ENCODE results near the gene FARP1.
A peak's percentile ranks its signal among the peaks of the same experiment; 100 is the strongest.

The FARP1 gene

DNA sequence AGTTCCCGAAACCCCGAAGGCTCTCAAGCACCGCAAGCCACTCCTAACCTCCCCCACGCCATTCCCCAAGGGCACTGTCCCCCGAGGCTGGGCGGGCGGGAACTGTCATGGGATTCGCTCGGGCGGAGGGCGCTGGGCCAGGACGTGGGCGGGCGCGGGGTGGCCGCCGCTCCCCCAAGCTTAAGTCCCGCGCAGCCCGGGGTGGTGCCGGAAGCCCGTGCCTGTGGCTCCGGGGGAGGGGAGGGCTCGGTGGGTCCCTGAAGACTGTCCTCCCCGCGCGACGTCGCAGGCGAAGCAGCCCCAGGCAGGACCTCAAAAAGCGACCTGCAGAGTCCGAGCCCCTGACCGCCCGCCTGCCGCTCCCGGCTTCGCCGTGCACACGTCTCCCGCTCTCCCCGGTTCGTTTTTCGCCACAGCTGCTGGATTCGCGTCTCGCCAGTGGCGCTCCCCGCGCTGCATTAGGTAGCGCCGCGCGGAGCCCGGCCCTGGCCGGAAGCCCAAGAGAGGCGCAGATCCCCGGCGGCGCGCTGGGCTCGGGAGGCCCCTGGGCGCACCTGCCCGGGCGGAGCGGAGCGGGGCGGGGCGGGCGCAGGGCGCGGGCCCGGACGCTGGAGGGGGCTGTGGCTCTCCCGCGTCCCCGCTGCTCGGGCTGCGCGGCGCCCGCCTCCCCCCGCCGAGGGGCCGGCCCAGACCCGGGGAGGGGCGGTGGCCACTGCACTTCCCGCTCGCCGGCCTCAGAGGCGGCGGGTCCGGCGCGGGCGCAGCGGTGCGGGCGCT lies at the start of gene FARP1:
FARP1 (plus strand) TSS at position 715 of the 777 bp plus-strand sequence. CDS start 70,149 bp downstream, outside the sequence.
- Histone ChIP-seq H3K79me2 (peaks cover 2% of the 10 kb centered on the region), H3K36me3 (ENCODE audit: control insufficient read depth, insufficient read depth, low read length) (no peaks in the 10 kb centered on the region), H3K4me2 (ENCODE audit: low read length) (peak within 1 kb of the TSS; percentile 94), H3K9ac (peak within 1 kb of the TSS; percentile 53), H3K27ac (peak within 1 kb of the TSS; percentile 90), H2AFZ (peak within 1 kb of the TSS; percentile 96), H3K4me1 (peaks cover 6% of the 10 kb centered on the region), H3K4me3 (ENCODE audit: low read depth, low read length) (peak within 1 kb of the TSS; percentile 58), H3K9me3 (ENCODE audit: control insufficient read depth, low read length) (no peaks in the 10 kb centered on the region), H3K27me3 (ENCODE audit: control insufficient read depth, insufficient read depth, low read length) (no peaks in the 10 kb centered on the region)
- TF ChIP-seq, protein P1, sequence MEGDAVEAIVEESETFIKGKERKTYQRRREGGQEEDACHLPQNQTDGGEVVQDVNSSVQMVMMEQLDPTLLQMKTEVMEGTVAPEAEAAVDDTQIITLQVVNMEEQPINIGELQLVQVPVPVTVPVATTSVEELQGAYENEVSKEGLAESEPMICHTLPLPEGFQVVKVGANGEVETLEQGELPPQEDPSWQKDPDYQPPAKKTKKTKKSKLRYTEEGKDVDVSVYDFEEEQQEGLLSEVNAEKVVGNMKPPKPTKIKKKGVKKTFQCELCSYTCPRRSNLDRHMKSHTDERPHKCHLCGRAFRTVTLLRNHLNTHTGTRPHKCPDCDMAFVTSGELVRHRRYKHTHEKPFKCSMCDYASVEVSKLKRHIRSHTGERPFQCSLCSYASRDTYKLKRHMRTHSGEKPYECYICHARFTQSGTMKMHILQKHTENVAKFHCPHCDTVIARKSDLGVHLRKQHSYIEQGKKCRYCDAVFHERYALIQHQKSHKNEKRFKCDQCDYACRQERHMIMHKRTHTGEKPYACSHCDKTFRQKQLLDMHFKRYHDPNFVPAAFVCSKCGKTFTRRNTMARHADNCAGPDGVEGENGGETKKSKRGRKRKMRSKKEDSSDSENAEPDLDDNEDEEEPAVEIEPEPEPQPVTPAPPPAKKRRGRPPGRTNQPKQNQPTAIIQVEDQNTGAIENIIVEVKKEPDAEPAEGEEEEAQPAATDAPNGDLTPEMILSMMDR (IDR thresholded peaks at IDR 0.05): no peak

- H3K9ac ChIP-seq: no peak overlapping the region
- no peaks in the 10 kb centered on the region for H3K4me1 ChIP-seq
- TF ChIP-seq, protein P1 (IDR thresholded peaks at IDR 0.05): no peak
- no peaks in the 10 kb centered on the region for H3K27me3 ChIP-seq (ENCODE audit: control insufficient read depth, insufficient read depth, low read length)
- H3K36me3 ChIP-seq (ENCODE audit: control insufficient read depth, insufficient read depth, low read length): no peaks in the 10 kb centered on the region
- H3K9me3 ChIP-seq (ENCODE audit: control insufficient read depth, low read length): peaks cover 3% of the 10 kb centered on the region
- H3K27ac ChIP-seq: no peak overlapping the region
- no peaks in the 10 kb centered on the region for H3K79me2 ChIP-seq
- no peak overlapping the region for H3K4me3 ChIP-seq (ENCODE audit: low read depth, low read length)
- no peak overlapping the region for H3K4me2 ChIP-seq (ENCODE audit: low read length)
- H2AFZ ChIP-seq: no peak overlapping the region
Measured at GRCh38 chr13:98094678-98095266, 48.1 kb upstream of the FARP1 start.

- no peaks in the 10 kb centered on the region for H3K36me3 ChIP-seq (ENCODE audit: control insufficient read depth, insufficient read depth, low read length)
- TF ChIP-seq, protein P1 (IDR thresholded peaks at IDR 0.05): no peak
- no peaks in the 10 kb centered on the region for H3K9me3 ChIP-seq (ENCODE audit: control insufficient read depth, low read length)
- H3K4me2 ChIP-seq (ENCODE audit: low read length): no peak overlapping the region
- H3K4me3 ChIP-seq (ENCODE audit: low read depth, low read length): no peak overlapping the region
- H3K4me1 ChIP-seq: no peaks in the 10 kb centered on the region
- H2AFZ ChIP-seq: no peak overlapping the region
- H3K9ac ChIP-seq: no peak overlapping the region
- H3K79me2 ChIP-seq: no peaks in the 10 kb centered on the region
- H3K27me3 ChIP-seq (ENCODE audit: control insufficient read depth, insufficient read depth, low read length): no peaks in the 10 kb centered on the region
- H3K27ac ChIP-seq: no peak overlapping the region
Measured at GRCh38 chr13:98096059-98096458, 46.8 kb upstream of the FARP1 start.

GRCh38 chr13:98097749-98098148 lies 45.1 kb upstream of the FARP1 start:
- Histone ChIP-seq H3K36me3 (ENCODE audit: control insufficient read depth, insufficient read depth, low read length) (no peaks in the 10 kb centered on the region), H3K4me1 (no peaks in the 10 kb centered on the region), H3K4me3 (ENCODE audit: low read depth, low read length) (no peak overlapping the region), H3K27ac (no peak overlapping the region), H2AFZ (no peak overlapping the region), H3K27me3 (ENCODE audit: control insufficient read depth, insufficient read depth, low read length) (no peaks in the 10 kb centered on the region), H3K9ac (no peak overlapping the region), H3K79me2 (no peaks in the 10 kb centered on the region), H3K9me3 (ENCODE audit: control insufficient read depth, low read length) (no peaks in the 10 kb centered on the region), H3K4me2 (ENCODE audit: low read length) (no peak overlapping the region)
- TF ChIP-seq, protein P1 (IDR thresholded peaks at IDR 0.05): no peak

Data from parathyroid adenoma (tissue), 2 donors.